HFFc6 (cell line): ENCODE results near the gene PGPEP1. TPM values are rescaled to one million over a fixed set of nuclear protein-coding genes. Genes with fewer than 3 reads are reported as not detected.

ENCODE experiments used
- DNase-seq: peaks from one replicate; pipeline ENCODE4 v3.0.0-alpha.2; 2018
- H3K27ac Mint-ChIP-seq: 2 replicates; pipeline ENCODE4 v1.8.0; 2020; ENCODE audit warnings: mild to moderate bottlenecking, mixed read lengths
- H3K27me3 Mint-ChIP-seq: 2 replicates; pipeline ENCODE4 v1.8.0; 2021; ENCODE audit warnings: mild to moderate bottlenecking, moderate library complexity, mixed read lengths; ENCODE audit not compliant: insufficient read depth
- H3K36me3 Mint-ChIP-seq: 2 replicates; pipeline ENCODE4 v1.8.0; 2021; ENCODE audit warnings: low read depth, mixed read lengths
- H3K4me1 Mint-ChIP-seq: 2 replicates; pipeline ENCODE4 v1.8.0; 2020; ENCODE audit warnings: low read depth, mixed read lengths
- H3K4me3 Mint-ChIP-seq: 2 replicates; pipeline ENCODE4 v1.8.0; 2020; ENCODE audit warnings: mild to moderate bottlenecking, moderate library complexity, mixed read lengths
- H3K9me3 Mint-ChIP-seq: 2 replicates; pipeline ENCODE4 v1.8.0; 2020; ENCODE audit warnings: mild to moderate bottlenecking, mixed read lengths
- microRNA-seq: library from miRNA; unstranded; fragments of <30 nt; microRNA quantifications from one replicate; pipeline ENCODE4, GENCODE V29; 2019
- total RNA-seq, 6 experiments: library from RNA; stranded (reverse); fragmentation: NEBNext Ultra II Directional; extraction: Animal tissue kit (Norgen Biotek cat#: 25700); gene quantifications; 2 replicates in 1 of 6; 3 replicates in 5 of 6; pipeline ENCODE4 v1.2.3, GENCODE V29; 2021
- TF ChIP-seq, protein P1 (sequence below): fragments of 200-600 bp; sonication (generic); IDR thresholded peaks from 2 replicates; pipeline ENCODE4 v1.5.0; 2021; ENCODE audit warnings: antibody characterized with exemption, mild to moderate bottlenecking

The PGPEP1 gene
- total RNA-seq, 6 experiments from 2014 or later: 30.5 to 54.1 (median 32.4) TPM

DNA sequence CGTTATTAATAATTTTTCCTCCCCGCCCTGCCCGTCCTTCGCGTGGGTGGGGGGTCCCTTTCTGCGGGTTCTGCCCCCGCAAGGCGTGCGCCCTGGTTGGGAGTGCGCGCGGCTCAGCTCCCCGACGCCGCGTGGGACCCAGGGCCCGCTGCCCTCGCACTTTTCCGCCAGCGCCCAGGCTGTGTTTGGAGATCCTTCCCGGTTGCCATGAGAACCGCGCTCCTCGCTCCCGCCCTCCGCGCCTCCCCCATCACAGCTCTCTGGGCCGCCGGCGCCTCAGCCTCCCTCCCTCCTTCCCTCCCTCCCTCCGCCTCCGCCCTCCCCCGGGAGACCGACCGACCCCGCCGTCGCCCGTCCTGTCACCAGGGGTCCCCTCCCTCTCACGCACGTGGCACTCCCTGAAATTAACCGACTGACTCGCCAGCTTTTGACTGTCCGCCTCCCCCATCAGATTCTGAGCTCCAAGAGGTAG lies 76.4 kb downstream of the PGPEP1 start:
- Mint-ChIP-seq H3K4me1 (peaks cover 66% of the 10 kb centered on the region), H3K4me3 (peak overlapping the region; percentile 92), H3K27ac (peak overlapping the region; percentile 100), H3K36me3 (no peaks in the 10 kb centered on the region), H3K9me3 (no peaks in the 10 kb centered on the region), H3K27me3 (peaks cover 10% of the 10 kb centered on the region)
- DNase-seq: peak; percentile 85
- TF ChIP-seq, protein P1, sequence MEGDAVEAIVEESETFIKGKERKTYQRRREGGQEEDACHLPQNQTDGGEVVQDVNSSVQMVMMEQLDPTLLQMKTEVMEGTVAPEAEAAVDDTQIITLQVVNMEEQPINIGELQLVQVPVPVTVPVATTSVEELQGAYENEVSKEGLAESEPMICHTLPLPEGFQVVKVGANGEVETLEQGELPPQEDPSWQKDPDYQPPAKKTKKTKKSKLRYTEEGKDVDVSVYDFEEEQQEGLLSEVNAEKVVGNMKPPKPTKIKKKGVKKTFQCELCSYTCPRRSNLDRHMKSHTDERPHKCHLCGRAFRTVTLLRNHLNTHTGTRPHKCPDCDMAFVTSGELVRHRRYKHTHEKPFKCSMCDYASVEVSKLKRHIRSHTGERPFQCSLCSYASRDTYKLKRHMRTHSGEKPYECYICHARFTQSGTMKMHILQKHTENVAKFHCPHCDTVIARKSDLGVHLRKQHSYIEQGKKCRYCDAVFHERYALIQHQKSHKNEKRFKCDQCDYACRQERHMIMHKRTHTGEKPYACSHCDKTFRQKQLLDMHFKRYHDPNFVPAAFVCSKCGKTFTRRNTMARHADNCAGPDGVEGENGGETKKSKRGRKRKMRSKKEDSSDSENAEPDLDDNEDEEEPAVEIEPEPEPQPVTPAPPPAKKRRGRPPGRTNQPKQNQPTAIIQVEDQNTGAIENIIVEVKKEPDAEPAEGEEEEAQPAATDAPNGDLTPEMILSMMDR: no peak

- TF ChIP-seq, protein P1: no peak
- Mint-ChIP-seq H3K27me3 (peaks cover 10% of the 10 kb centered on the region), H3K36me3 (no peaks in the 10 kb centered on the region), H3K27ac (peak overlapping the region; percentile 100), H3K9me3 (no peaks in the 10 kb centered on the region), H3K4me1 (peaks cover 71% of the 10 kb centered on the region), H3K4me3 (peak overlapping the region; percentile 92)
- DNase-seq: peak; percentile 65
Measured at GRCh38 chr19:18417250-18418028, 77.0 kb downstream of the PGPEP1 start.

DNA sequence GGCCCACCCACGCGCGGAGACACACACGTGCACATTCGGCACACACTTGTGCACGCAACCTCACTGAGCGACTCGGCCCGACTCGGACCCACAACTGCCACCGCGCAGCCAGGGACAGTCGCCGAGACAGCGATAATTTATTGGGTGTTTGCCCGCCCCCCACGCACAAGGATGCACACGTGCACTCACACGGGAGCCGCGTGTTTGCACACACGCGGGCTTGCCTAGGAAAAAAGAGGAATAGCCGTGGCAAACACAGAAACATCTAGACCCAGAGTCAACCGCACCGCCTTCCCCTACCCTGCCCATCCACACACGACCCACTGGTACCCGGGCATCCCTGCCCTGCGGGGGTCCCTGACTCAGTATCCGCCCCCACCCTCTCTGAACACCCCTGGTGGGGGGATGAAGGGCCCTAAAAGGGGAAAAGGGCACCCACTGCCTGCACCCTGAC lies 77.7 kb downstream of the PGPEP1 start:
- DNase-seq: no peak
- peak overlapping the region; percentile 80 for H3K4me3 Mint-ChIP-seq
- H3K4me1 Mint-ChIP-seq: peaks cover 75% of the 10 kb centered on the region
- H3K27me3 Mint-ChIP-seq: peaks cover 9% of the 10 kb centered on the region
- TF ChIP-seq, protein P1: no peak
- peak overlapping the region; percentile 96 for H3K27ac Mint-ChIP-seq
- H3K9me3 Mint-ChIP-seq: no peaks in the 10 kb centered on the region
- no peaks in the 10 kb centered on the region for H3K36me3 Mint-ChIP-seq

GRCh38 chr19:18418483-18419194 lies 78.2 kb downstream of the PGPEP1 start:
- no peaks in the 10 kb centered on the region for H3K36me3 Mint-ChIP-seq

GRCh38 chr19:18419195-18419698 lies 78.8 kb downstream of the PGPEP1 start, which contains the start of gene SSBP4:
Gene SSBP4, plus strand, starts transcription at chr19:18419398. Its CDS starts 251 bp downstream, at chr19:18419649.
- peaks cover 7% of the 10 kb centered on the region for H3K27me3 Mint-ChIP-seq
- TF ChIP-seq, protein P1: peak; percentile 51
- H3K4me1 Mint-ChIP-seq: peaks cover 79% of the 10 kb centered on the region
- H3K9me3 Mint-ChIP-seq: no peaks in the 10 kb centered on the region
- H3K36me3 Mint-ChIP-seq: no peaks in the 10 kb centered on the region
- peak within 1 kb of the TSS; percentile 96 for H3K27ac Mint-ChIP-seq
- peak within 1 kb of the TSS; percentile 96 for H3K4me3 Mint-ChIP-seq
- DNase-seq: peak; percentile 57

More at GRCh38 chr19:18418483-18419194, 78.2 kb downstream of the PGPEP1 start:
- H3K4me3 Mint-ChIP-seq: peak overlapping the region; percentile 80
- peaks cover 78% of the 10 kb centered on the region for H3K4me1 Mint-ChIP-seq
- H3K27ac Mint-ChIP-seq: peak overlapping the region; percentile 96
- no peaks in the 10 kb centered on the region for H3K9me3 Mint-ChIP-seq
- H3K27me3 Mint-ChIP-seq: peaks cover 9% of the 10 kb centered on the region
- TF ChIP-seq, protein P1: no peak
- peak; percentile 30 for DNase-seq

Small RNA genes within 50 kb of the gene (microRNA-seq; reads per million reads assigned to microRNA genes)
- not detected for gene MIR3189

Other genes with a start within 250 kb of the PGPEP1 start
- 10 to 100 TPM; 12.2 to 17.4 (median 13.2) TPM for gene MAST3, start 242.8 kb upstream of the PGPEP1 start, total RNA-seq
- gene PIK3R2, start 187.4 kb upstream of the PGPEP1 start, total RNA-seq: 10 to 100 TPM; 51.9 to 66.1 (median 56.0) TPM
- 1 to 10 TPM; 4.9 to 9.0 (median 6.0) TPM for gene IFI30, start 166.8 kb upstream of the PGPEP1 start, total RNA-seq
- gene MPV17L2, start 147.4 kb upstream of the PGPEP1 start, total RNA-seq: 10 to 100 TPM in 5 of 6 experiments, 1 to 10 TPM in 1; 9.7 to 14.9 (median 13.1) TPM
- gene RAB3A, start 136.6 kb upstream of the PGPEP1 start, total RNA-seq: 1 to 10 TPM; 6.1 to 9.0 (median 7.3) TPM
- under 1 TPM in 1 of 6 experiments, not detected in 5; 0.14 TPM for gene PDE4C, start 114.2 kb upstream of the PGPEP1 start, total RNA-seq
- under 1 TPM; 0.40 to 0.87 (median 0.55) TPM for gene IQCN, start 66.1 kb upstream of the PGPEP1 start, total RNA-seq
- 10 to 100 TPM; 70.3 to 99.9 (median 91.7) TPM for gene JUND, start 59.0 kb upstream of the PGPEP1 start, total RNA-seq
- gene LSM4, start 17.5 kb upstream of the PGPEP1 start, total RNA-seq: 100 to 1,000 TPM; 175 to 217 (median 202) TPM
- 10 to 100 TPM; 21.3 to 36.9 (median 24.9) TPM for gene GDF15, start 45.6 kb downstream of the PGPEP1 start, total RNA-seq
- gene LRRC25, start 57.0 kb downstream of the PGPEP1 start, total RNA-seq: not detected
- gene SSBP4, start 78.8 kb downstream of the PGPEP1 start, total RNA-seq: 10 to 100 TPM; 76.4 to 84.3 (median 80.4) TPM
- gene ISYNA1, start 97.5 kb downstream of the PGPEP1 start, total RNA-seq: 1 to 10 TPM; 2.3 to 3.7 (median 3.2) TPM
- gene ELL, start 181.5 kb downstream of the PGPEP1 start, total RNA-seq: 10 to 100 TPM; 15.7 to 17.8 (median 16.4) TPM
- gene FKBP8, start 203.0 kb downstream of the PGPEP1 start, total RNA-seq: 100 to 1,000 TPM; 229 to 284 (median 241) TPM
- gene KXD1, start 217.3 kb downstream of the PGPEP1 start, total RNA-seq: 100 to 1,000 TPM; 109 to 123 (median 115) TPM
- 1,000 to 10,000 TPM; 1,140 to 1,305 (median 1,270) TPM for gene UBA52, start 231.3 kb downstream of the PGPEP1 start, total RNA-seq
- gene REX1BD, start 248.2 kb downstream of the PGPEP1 start, total RNA-seq: 10 to 100 TPM; 50.2 to 73.8 (median 60.8) TPM